Nephron (organoid): ENCODE data around the gene HRC.
A peak's percentile ranks its signal among the peaks of the same experiment; 100 is the strongest.

Experiments used
- H3K27ac Mint-ChIP-seq, 3 experiments: 2 replicates each; pipeline ENCODE4 v1.8.0; 2020; ENCODE audit warnings: mixed read lengths in 3 of 3, mild to moderate bottlenecking in 2 of 3, moderate library complexity in 1 of 3
- H3K27me3 Mint-ChIP-seq: 2 replicates; pipeline ENCODE4 v1.8.0; 2021; ENCODE audit warnings: low read depth, mild to moderate bottlenecking, moderate library complexity, mixed read lengths
- H3K36me3 Mint-ChIP-seq: 2 replicates; pipeline ENCODE4 v1.8.0; 2020; ENCODE audit warnings: low read depth, mixed read lengths
- H3K4me1 Mint-ChIP-seq: 2 replicates; pipeline ENCODE4 v1.8.0; 2020; ENCODE audit warnings: mixed read lengths
- H3K4me3 Mint-ChIP-seq, 3 experiments: 2 replicates each; pipeline ENCODE4 v1.8.0; 2020; ENCODE audit warnings: mild to moderate bottlenecking in 3 of 3, mixed read lengths in 3 of 3, moderate library complexity in 2 of 3
- H3K9me3 Mint-ChIP-seq: 2 replicates; pipeline ENCODE4 v1.8.0; 2020; ENCODE audit warnings: mixed read lengths
- CTCF ChIP-seq, 3 experiments: fragments of 200-600 bp; sonication (generic); IDR thresholded peaks; one replicate each; pipeline ENCODE4 v1.5.0; 2021; ENCODE audit warnings: antibody characterized with exemption in 3 of 3; ENCODE audit not compliant: unreplicated experiment in 3 of 3

Gene HRC

GRCh38 chr19:49103331-49104085 lies 51.7 kb downstream of the HRC start:
- Mint-ChIP-seq H3K4me3 (peak overlapping the region in 1 of 3 experiments; percentile 54), H3K27me3 (no peaks in the 10 kb centered on the region), H3K27ac (peak overlapping the region in 1 of 3 experiments; percentile 89), H3K36me3 (peaks cover 66% of the 10 kb centered on the region), H3K9me3 (no peaks in the 10 kb centered on the region), H3K4me1 (peaks cover 12% of the 10 kb centered on the region)
- TF ChIP-seq CTCF (IDR thresholded peaks at IDR 0.05; ENCODE audit: unreplicated experiment in 3 of 3), result no peak

GRCh38 chr19:49102303-49102702 lies 52.9 kb downstream of the HRC start:
- no peak for TF ChIP-seq CTCF (IDR thresholded peaks at IDR 0.05; ENCODE audit: unreplicated experiment in 3 of 3)
- H3K4me3 Mint-ChIP-seq, result no peak overlapping the region
- peaks cover 12% of the 10 kb centered on the region for H3K4me1 Mint-ChIP-seq
- H3K9me3 Mint-ChIP-seq, result no peaks in the 10 kb centered on the region
- no peaks in the 10 kb centered on the region for H3K27me3 Mint-ChIP-seq
- H3K36me3 Mint-ChIP-seq, result peaks cover 72% of the 10 kb centered on the region
- H3K27ac Mint-ChIP-seq, result peak overlapping the region in 1 of 3 experiments; percentile 81
